ENCODE data around the gene COL4A4.

DNA sequence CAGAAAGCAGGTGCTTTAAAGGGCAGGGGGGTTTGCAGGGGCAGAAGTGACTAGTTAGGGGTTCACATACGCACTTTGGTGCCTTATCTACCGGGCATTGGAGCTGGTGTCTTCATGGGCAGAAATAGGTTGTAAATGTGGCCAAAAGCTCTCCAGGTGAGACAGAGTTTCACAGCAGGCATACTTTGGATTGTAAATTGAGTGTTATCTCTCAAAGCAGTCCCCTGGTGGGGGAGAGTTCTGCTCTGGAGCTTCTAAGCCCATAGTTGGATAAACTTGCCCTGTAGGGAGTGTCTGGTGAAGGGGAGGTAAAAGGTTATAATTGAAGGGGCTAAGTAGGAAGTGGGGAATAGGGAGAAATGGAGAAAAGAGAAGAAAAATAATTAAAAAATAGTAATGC is 43.6 kb upstream of the COL4A4 start:
- TF ChIP-seq CTCF (IDR thresholded peaks at IDR 0.05; ENCODE audit: poor library complexity) (no peak), EZH2 (IDR thresholded peaks at IDR 0.05; ENCODE audit: borderline replicate concordance) (no peak), EZH2phosphoT487 (IDR thresholded peaks at IDR 0.05; ENCODE audit: low read depth, severe bottlenecking, unreplicated experiment) (no peak)
